ENCODE data around the gene DSCAML1.

DSCAML1 gene

GRCh38 chr11:117442049-117442868, 354.8 kb downstream of the DSCAML1 start:
- no peak for DNase-seq (ENCODE audit: low read depth)

GRCh38 chr11:117441146-117441975, 355.7 kb downstream of the DSCAML1 start:
- DNase-seq (ENCODE audit: low read depth), result no peak

GRCh38 chr11:117440258-117440657, 356.8 kb downstream of the DSCAML1 start:
- no peak for DNase-seq (ENCODE audit: low read depth)

- no peak for DNase-seq (ENCODE audit: low read depth)
These were observed 357.8 kb downstream of the DSCAML1 start for GRCh38 chr11:117439256-117439655.

GRCh38 chr11:117438371-117439000, 358.5 kb downstream of the DSCAML1 start:
- no peak for DNase-seq (ENCODE audit: low read depth)

GRCh38 chr11:117437791-117438130, 359.3 kb downstream of the DSCAML1 start:
- no peak for DNase-seq (ENCODE audit: low read depth)

- no peak for DNase-seq (ENCODE audit: low read depth)
These were observed 359.8 kb downstream of the DSCAML1 start for GRCh38 chr11:117437041-117437790.

GRCh38 chr11:117435326-117435725, 361.7 kb downstream of the DSCAML1 start:
- no peak for DNase-seq (ENCODE audit: low read depth)

- no peak for DNase-seq (ENCODE audit: low read depth)
These were observed 362.5 kb downstream of the DSCAML1 start for GRCh38 chr11:117434481-117434880.

- DNase-seq (ENCODE audit: low read depth), result no peak
These were observed 363.3 kb downstream of the DSCAML1 start for GRCh38 chr11:117433717-117434116.

- no peak for DNase-seq (ENCODE audit: low read depth)
These were observed 365.6 kb downstream of the DSCAML1 start for GRCh38 chr11:117431436-117431835.

GRCh38 chr11:117430293-117430955, 366.6 kb downstream of the DSCAML1 start:
- no peak for DNase-seq (ENCODE audit: low read depth)

GRCh38 chr11:117428856-117429229, 368.2 kb downstream of the DSCAML1 start:
- DNase-seq (ENCODE audit: low read depth), result no peak

GRCh38 chr11:117428186-117428855, 368.7 kb downstream of the DSCAML1 start:
- no peak for DNase-seq (ENCODE audit: low read depth)

- DNase-seq (ENCODE audit: low read depth), result no peak
These were observed 369.6 kb downstream of the DSCAML1 start for GRCh38 chr11:117427356-117427874.

GRCh38 chr11:117426941-117427340, 370.1 kb downstream of the DSCAML1 start:
- DNase-seq (ENCODE audit: low read depth), result no peak

GRCh38 chr11:117426297-117426685, 370.7 kb downstream of the DSCAML1 start:
- peak; percentile 59 for DNase-seq (ENCODE audit: low read depth)

- no peak for DNase-seq (ENCODE audit: low read depth)
These were observed 371.2 kb downstream of the DSCAML1 start for GRCh38 chr11:117425679-117426296.

- DNase-seq (ENCODE audit: low read depth), result no peak
These were observed 372.2 kb downstream of the DSCAML1 start for GRCh38 chr11:117424781-117425180.

GRCh38 chr11:117423046-117423575, 373.9 kb downstream of the DSCAML1 start:
- no peak for DNase-seq (ENCODE audit: low read depth)

Data from activated T-cell treated with anti-CD3 and anti-CD28 coated beads for 1 hour (primary cell).